Measurements from ENCODE around the gene PTPRG.

Gene PTPRG

DNA sequence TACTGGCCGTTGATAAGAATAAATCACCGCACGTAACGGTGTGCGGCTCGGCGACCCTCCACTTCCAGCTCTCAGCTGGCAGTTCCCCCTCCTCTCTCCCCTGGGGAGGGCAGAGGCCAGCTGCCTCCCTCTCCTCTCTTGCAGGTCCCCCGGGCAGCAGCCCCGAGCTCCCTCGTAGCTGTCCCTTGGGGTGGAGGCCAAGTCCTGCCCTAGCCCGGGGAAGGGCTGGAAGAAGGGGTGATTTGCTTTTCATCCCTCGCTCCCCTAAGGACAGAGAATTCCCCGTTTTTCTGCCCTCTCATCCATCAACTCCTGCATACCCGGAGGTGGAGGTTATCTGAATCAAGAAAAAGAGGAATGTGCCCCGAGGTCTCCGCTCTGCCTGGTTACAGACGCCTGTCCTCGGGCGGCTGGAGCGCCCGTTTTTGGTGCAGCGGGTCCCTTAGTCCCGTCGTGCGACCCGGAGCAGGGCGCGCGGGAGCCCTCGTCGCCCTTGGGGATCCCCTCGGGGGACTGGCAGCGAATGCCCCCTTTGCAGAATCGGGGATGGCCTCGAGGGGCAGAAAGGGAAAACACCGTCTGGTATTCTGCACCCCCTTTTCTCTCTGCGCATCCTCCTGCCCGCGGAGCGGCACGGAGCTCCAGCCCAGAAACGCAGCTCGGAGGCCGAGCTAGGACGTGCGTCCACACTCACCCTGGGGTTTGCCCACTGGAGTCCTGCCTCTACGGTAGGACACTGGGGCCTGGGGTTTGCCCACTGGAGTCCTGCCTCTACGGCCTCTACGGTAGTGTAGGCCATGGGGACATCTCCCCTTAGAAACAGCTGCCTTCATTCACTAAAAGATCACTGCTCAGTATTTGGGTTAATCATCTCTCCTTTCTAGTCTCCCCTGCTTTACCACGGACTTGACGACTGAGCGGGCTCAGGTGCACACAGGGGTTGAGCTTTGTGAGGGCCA is 2.2 kb downstream of the PTPRG start:
- no peak for DNase-seq

DNA sequence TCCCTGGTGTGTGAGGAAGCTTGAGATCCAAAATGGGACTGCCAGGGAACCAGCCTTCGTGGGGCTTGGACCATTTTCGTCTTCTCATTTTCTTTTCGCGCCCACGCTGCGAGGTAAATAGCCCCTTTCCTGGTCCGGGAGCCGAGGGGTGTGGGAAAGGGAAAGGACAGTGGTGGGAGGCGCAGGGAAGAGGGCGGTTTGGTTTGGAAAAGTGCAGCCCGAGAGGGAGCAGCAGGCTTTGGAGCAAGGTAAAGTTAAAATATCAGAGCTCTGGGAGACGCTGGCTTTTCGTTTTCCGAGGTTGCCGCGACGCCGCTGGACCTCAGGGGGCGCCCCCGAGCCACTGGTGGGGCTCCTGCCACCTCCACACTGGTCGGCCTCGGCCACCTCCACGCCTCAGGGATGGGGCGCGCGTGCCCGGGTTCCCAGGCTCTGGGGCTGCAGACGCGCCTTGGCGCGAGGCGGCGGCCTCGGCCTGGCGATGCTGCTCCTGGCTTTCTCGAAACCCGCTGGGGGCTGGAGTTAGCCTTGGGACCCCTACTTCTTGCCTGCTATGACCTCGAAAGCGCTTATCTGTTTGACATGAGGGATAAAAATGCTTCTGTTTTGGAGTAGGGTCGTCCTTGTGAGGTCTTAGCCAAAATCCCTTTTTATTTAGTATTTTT is 3.2 kb downstream of the PTPRG start:
- DNase-seq, result no peak

DNA sequence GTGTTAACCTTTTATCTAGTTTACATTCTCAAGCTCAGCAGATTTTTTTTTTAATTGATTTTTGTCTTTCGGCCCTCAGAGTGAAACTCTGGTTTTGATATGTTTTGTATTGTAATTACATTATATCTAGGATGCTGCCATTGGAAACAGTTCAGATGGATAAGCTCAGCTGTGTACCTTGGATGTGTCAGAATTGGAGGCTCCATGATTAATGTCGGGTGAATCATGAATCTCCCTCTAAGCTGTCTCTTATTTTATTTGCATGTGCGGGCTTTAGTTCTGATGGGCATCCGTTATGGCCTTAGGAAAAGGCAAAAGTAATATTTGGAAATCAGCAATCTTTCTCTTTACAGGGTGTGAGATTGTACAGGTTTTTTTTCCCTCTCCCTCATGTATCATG is 4.2 kb downstream of the PTPRG start:
- no peak for DNase-seq

DNA sequence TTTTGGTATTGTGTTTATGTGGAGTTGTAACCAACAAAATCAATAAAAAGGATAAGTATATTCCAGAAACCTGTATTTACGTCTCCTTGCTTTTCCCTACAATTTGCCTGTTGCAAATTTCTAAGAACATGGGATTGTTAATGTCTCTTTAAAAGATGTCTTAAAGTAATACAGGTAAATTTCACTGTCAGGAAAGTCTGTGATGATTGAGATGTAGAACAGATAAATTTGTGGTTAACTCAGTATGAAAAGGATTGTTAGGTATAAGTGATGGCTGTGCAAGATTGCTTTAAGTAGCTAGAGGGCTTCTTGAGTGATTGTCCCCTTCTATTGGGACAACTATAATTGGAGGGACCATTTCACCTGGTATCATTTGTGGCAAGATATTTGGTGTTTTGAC is 6.8 kb downstream of the PTPRG start:
- no peak for DNase-seq

DNA sequence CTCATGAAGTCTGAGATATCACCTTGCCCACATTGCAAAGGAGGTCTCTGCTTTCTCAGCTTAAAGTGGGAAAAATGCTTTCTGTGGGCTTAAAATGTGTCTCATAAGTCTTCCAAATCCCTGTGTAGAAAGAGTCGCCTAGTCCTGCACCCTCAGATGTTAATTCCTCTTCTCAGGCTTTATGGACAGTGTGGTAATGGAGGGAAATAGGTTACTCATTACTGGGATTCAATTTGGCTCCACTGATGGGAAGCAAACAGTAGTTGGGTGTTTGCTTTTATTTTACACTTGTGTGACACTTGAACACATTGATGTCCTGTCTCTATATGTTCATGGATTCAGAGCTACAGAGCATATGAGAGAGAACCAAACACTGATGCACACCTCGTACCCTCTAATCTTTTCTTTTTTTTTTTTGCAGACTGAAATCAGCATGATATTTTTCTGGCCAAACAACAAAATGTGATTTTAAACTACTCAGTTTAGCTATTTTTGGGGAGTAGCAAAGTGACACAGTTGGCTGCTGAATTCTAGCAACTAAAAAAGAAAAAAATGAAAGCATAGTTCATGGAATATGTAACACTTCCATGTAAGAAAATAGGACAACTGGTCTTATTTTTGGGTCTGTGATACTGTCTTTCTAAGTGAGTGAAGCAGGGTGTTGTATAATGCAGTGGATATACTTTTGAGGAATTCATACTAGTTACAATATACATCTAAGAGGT is 8.6 kb downstream of the PTPRG start:
- DNase-seq, result no peak

DNA sequence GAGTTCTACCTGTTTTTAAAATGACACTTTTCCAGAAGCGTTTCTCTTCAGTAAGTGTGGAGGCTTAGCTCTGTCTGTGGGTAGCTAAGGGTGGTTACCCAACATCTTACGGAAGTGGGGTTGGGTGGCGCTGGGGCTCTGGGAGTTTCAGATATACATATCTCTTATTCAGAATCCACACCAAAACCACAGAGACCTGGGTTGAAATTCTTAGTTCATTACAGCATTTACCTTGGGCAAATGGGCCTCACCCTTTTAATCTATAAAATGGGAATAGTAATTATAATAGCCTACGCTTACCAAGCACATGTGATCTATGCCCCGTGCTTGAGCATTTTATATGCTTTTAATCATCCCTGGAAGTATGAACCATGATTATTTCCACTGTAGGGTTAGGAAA is 9.4 kb downstream of the PTPRG start:
- DNase-seq, result no peak

DNA sequence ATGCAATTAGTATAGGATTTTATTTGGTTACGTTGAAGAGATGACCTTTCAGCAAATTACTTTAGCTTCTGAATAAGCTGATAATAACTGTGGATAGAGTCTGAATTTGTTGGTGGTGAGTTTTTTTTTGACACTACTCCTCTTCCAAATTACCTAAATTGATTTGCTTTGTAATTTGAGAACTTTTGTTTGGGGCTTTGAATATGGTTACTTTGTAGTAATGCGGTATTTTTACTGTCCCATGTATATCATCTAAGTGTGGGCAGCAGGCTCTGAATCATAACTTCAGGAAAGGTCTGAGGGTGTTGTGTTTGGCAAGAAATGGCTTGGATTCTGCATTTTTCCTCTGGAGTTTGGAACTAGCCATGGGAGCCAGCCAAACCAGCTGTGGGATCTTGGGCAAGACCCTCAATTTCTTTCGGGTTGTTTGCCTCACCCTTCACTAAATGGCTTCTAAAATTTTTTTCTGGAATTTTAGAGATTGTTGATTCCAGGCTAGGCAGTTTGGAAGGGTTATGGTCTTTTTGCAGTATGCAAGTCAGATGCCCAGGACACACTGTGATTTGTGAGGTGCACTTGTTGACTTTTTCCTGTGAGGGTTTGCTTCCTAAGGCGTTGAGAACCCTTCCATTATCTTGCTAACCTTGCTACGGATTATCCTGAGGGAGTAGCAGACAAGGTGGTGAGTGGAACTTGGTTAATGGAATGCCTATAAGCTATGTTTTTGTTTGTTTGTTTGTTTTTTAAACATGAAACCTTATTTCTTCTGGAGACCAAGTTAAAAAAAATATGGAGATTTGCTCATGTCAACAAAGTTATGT is 10.4 kb downstream of the PTPRG start:
- no peak for DNase-seq

DNA sequence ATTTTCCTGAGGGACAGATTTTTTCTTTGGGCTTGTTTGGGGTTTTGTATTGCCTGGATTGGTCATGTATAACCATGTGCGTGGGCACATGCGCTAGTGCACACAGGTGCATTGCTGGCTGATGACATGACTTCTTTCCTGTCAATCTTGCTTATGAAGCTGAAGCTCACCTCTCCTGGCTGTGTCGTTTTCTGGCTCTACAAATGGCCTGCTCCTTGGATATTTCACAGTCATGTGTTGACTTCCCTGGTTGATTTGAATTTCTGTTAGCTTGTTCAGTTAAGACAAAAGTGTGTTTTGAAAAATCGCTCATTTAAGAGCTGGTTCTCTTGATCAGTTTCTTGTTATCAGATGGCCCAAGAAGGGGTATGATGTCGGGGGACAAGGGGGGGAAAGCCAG is 11.5 kb downstream of the PTPRG start:
- DNase-seq, result no peak

DNA sequence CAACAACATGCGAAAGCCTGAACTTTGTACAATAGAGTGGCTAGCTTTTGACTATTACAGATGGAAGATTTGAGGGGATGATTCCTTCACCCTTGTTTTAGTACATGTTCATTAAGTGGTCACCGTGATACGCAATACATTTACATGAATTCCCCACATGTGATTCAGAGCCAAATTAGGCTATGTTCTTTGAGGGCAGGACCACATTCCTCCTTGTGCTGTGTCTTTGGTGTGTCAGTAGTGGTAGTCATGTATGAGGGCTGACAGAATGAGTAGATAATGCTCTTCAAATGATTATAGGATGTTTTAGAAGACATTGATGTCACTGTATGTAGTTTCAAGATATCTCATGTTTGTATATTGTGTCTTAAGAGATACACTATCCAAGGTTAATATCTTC is 12.1 kb downstream of the PTPRG start:
- DNase-seq, result no peak

DNA sequence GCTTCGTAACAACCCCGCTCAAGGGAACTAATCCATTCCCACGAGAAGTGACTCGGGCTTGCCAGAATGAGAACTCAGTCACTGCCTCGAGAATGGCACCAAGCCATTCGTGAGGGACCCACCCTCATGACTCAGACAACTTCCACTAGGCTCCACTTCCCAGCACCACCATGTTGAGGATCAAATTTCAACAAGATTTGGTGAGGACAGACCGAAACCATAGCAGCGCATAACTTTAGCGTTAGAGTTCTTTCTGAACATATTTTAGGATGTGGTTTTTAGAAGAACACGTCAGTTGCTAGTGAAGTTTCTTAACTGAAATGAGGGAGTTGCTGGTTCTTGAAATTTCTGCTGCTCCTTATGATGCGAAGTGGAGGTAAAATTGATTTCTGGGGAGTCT is 13.5 kb downstream of the PTPRG start:
- no peak for DNase-seq

DNA sequence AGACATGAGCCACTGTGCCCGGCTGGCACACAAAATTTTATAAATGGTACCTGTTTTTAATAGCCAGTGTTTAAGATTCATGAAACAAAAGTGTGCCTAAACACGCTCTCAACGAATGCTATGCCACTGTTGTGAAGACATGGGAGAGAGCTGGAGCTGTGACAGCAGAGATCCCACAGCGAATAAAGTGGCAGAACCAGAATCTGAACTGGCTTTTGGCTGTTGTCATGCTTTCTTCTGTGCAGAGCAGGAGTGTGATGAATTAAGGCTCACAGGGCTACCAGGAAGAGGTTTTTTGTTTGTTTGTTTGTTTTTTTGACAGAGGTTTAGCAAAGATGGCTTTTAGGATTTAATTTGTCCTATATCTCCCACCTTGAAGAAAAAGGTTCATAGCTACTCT is 14.5 kb downstream of the PTPRG start:
- no peak for DNase-seq

DNA sequence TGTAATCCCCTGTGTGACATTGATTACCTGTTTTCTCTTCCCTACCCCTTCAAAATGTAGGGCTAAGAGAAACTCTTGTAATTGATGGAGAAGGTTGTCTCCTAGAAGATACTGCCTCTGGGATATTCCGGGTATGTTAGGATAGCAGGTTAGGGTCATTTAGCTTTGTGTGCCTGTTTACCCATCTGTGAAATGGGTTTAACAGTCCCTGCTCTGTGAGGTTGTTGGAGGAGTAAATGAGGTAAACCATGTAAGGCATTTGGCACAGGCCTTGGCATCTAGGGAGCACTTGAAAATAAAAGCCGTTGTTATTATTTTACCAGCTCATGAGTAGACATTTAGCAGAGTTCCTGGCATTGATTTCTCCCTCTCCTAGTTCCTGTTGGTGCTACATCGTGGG is 16.4 kb downstream of the PTPRG start:
- no peak for DNase-seq

DNA sequence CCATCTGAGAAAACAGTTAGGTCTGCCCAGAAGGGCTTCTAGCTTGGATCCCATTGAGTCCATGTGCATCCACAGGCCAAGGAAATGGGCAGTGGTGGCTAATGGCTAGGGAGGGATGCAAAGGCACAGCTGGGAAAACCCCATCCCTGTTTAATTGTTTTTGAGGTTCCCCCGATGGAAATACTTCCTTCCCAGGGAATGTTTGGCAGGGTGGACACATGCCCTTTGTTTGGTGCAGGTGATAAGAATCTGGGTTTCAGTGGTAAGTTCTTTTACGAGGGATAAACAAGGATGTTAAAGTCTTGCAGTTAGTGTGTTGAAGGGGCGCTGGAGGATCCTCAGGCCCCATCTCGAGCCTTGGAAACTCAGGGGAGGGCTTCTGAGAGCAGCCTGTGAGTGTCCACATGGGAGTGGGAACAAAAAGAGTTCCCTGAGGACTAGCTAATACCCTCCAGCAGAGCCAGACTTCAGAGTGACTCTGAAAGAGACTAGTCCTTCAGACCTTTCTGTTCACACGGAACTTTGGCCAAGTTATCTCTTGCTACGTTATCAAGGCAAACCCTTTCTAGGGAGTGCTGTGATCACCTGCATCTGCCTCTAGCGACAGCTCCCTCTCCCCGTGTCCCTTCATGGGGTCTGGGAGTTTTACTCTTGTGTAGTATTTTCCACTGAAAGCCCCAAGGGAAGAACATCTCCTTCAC is 17.4 kb downstream of the PTPRG start:
- DNase-seq, result no peak

DNA sequence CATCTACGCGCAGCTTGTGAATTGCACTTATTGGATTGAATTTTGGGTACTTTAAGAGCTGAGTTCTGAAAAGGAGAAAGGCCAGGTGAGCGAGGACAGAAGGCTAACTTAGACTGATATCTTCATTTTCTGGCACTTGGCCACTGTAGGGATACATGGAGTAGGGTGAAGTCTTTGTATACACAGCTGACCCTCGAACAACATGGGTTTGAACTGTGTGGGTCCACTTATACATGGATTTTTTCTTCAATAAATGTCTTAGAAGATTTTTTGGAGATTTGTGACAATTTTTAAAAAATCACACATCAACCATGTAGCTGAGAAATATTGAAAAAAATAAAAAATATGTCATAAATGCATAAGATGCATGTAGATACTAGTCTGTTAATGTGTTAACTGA is 18.3 kb downstream of the PTPRG start:
- DNase-seq, result no peak

DNA sequence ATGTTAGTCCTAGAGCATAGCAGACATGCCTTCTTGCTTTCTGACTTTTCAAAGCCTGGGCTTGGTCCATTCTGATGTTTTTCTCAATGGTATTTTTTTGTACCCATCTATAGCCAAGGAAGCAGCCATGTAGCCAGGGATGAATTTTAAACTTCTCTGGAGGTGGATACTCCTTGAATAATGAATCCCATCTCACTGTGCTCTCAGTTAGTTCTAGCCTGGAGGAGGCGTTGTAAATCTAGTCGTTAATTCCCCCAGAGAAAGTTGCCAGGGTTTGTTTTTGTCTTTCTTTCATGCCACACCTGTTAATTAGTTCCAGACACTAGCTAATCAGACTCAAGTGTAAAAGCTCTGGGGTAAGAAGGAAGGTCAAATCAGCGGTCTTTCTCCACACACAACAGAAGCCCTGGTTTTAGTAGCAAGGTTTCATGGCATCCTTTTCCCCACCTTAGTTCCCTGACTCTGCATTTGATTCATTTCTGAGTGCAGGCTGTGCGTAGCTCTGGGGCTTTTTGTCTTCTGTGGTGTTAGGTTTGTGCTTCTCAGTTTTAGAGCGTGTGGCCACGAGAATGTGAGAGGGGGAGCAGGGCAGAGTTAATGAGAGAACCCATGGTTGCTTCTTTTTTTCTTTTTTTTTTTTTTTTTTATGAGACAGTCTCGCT is 19.7 kb downstream of the PTPRG start:
- DNase-seq, result no peak

DNA sequence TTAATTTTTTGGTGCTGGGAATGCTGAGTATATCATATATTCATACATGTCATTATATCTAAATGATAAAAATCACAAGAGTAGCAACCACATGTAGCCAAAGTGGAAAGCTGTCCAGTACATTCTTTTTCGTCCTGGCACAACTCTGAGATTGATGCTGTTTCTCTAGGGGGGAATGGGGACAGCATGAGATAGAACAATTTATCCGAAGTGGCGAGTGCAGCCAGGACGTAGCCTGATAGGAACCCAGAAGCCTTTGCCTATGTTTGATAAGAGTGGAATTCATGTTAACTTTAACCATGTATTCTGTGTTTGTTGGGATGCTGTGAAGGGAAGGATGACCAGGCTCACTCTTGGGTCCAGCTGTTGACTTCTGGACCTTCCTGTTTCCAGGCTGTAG is 20.9 kb downstream of the PTPRG start:
- DNase-seq, result no peak

DNA sequence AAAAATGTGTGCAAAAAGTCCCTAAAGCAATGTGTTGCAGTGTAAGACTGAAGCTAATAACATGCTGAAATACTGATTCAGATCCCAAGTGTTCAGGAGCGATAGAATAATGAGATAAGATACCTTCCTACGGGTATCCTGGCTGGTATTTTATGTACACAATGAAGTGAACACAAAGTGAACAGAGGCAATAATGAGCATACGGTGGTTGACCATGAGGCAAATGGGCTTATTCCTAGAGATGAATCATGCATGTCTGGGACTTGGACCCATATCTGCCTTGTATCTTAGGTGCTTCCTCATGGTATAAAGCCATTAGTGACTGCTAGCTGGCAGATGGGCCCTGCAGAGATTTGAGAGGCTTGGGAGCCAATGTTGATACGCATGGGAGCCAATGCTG is 21.5 kb downstream of the PTPRG start:
- DNase-seq, result no peak

DNA sequence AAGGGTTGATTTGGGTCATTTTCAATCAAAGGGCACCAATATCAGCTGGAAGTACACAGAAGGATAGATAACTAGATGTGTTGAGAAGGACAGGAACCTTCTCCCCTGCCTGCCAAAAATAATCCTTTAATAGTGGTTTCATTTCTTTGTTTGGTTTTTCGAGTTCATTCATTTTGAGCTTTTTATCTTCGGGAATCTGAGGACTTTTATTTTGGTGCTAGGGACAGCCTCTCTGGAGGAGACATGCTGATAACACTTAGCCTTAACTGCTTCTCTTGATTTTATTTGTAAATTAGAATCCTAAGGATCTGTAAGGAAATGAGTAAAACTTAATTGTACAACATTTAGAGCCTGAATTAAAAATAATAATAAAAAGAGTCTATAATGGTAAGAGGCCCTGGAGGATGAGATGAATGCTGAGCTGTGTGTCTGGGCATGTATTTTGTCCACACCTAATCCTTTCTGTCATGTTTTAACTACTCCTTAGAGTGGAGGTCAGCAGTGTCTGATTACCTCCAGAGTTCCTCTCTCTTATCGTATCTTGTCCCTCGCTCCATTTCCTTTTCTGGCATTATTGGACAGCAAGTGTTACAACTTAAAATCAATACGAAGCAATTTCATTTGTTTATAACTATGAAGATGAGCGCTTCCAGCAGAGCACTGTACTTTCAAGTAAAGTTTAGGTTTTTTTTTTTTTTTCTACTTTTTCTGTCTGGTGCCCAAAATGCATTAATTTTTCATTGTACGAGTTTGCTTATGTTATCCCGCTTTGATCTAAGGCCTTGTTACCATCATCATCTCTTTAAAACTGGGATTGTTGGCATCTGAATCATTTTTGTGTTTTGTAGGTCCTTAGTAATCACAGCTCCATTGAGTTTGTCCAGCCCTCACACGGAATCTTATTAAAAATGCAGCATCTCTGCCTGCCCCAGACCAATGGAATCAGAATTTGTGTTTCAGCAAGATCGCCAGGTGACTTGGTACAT is 22.8 kb downstream of the PTPRG start:
- DNase-seq, result no peak

DNA sequence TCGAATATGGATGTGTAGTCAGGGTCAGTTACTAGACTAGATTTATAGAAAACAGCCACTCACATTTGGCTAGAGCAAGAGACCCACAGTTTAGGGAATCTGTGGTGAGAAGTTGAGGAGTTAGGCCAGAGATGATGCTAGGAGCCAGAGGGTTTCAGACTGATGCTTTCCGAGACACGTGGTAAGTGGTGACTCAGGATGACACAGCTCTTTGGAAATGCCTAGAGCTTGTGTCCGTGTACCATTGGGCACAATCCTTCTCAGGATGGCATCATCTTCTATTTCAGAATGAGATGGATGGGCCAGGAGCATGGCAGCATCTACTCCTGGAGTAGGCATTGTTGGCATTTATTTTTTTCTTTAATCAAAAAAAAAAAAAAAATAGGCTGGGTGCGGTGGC is 28.5 kb downstream of the PTPRG start:
- DNase-seq, result no peak

DNA sequence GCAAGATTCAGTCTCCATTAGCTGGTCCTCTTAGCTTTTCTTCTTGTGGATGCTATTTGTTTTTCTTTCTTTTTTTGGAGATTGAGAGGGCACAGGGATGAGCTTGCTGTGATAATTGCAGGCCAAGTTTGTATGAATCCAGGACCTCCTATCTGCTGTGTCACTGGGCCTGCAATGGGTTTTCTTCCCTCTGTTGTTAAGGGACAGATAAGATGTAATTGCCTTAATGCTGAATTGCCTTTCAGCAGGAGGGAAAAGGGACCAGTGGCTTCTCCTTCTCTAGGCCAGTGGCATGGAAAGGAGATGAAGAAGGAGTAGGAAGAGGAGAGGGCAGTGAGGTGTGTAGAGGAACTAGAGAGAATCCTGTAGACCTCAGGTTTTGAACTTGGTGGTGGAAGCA is 29.9 kb downstream of the PTPRG start:
- no peak for DNase-seq

Data from NCI-H187 (cell line).